ENCODE results near the gene TLL2.

The TLL2 gene

DNA sequence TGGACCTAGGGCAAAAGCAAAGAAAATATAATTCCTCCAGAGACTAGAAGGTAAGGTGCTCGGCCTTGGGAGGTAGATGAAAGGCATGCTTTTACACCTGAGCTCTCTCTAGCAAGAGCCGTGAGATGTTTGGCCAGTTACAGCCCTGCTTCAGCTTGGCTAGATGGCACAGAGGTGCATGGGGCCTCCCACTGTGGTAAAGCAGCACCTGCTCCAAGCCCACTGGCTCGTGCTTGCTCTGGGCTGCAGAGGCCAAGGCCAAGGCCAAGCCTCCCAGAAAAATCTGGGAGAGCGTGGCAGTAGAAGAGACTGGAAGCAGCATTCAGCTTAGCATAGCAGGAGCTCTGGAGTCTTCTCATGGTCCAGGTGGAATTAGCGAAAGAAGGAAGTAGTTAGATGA is 123.9 kb downstream of the TLL2 start:
- no peak for DNase-seq (ENCODE audit: low spot score)

DNA sequence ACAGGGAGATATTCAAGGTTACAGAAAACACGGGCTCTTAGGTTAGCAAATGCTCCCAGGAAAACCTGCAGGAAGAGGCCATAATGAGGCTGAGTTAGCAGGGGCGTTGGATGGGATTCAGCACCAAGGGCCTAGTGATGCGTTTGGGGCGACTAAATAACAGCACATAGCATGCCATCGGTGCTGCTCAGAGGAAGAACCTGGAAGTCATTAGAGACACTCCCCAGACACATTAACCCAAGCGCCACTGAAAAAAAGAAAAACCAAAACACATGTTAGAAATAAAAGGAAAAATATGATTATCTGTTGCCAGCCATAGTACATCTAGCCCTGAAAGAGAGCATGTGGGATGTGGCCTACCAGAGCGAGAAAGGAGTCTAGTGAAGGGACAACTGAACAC is 126.1 kb downstream of the TLL2 start:
- peak; percentile 42 for DNase-seq (ENCODE audit: low spot score)

DNA sequence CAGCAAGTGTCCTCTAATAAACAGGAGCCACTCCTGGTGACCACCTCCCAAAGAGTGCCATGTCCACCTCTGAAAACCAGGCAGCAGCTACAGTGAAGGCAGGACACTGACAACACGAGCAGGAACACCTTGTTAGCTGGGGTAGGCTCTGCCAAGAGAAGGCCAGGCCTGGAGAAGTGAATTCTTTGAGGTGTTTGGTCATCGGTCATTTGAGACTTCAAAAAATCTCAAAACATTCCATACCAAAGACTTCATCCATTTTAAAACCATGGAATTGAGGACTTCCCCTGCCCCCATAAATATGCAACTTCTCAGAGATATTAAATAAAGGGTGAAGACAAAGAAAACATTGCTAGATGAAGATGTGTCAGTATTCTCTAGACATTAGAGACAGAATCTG is 126.6 kb downstream of the TLL2 start:
- peak; percentile 62 for DNase-seq (ENCODE audit: low spot score)

GRCh38 chr10:96384506-96384905 is 129.2 kb downstream of the TLL2 start:
- DNase-seq (ENCODE audit: low spot score) = no peak

DNA sequence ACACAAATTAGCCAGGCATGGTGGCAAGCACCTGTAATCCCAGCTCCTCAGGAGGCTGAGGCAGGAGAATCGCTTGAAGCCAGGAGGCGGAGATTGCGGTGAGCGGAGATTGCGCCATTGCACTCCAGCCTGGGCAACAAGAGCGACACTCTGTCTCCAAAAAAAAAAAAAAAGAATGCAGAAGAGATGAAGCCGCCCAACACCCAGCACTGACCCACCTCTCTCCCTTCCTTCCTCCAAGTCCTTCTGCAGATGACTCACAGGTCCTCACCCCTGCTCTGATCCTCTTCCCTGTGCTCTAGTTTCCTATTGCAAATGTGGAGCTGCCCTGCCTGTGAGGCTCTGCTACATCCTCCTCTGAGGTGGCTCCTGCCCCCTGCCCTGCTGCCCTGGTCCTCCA is 132.9 kb downstream of the TLL2 start:
- DNase-seq (ENCODE audit: low spot score) = peak; percentile 54

DNA sequence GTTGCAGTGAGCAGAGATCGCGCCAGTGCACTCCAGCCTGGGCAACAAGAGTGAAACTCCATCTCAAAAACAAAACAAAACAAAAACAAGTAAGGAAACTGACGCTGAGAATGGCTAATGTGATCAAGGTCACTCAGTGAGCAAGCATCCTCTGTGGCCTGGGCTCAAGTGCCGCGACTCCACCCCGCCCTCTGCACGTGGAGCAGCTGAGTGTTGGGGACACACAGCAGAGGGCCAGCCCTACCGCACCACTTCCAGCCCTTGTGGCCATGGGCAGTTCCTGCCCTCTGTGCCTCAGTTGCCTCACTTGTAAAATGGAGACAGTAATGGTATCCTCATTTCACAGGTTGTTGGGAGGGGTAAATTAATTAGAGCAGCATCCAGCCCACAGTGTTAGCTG is 134.0 kb downstream of the TLL2 start:
- no peak for DNase-seq (ENCODE audit: low spot score)

DNA sequence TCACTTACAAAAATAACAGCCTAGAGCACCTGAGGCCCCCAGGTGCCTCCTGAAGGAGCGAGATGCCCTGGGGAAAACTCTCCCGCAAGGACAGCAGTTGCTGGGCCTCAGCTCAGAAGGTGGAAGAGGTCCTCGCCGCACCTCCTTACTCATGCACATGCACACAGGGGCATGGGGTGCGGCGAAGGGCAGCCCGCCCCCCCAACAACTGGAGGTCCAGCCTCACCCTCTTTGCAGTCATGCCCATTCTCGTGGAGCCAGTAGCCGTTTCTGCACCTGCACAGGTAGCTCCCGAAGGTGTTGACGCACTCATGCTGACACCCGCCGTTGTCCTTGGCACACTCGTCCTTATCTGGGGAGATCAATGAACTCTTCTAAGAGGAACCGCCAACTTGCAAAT is 135.0 kb downstream of the TLL2 start:
- no peak for DNase-seq (ENCODE audit: low spot score)

- DNase-seq (ENCODE audit: low spot score) = no peak
Observed at GRCh38 chr10:96377816-96378294, 135.9 kb downstream of the TLL2 start.

GRCh38 chr10:96376483-96376882 is 137.2 kb downstream of the TLL2 start:
- DNase-seq (ENCODE audit: low spot score) = no peak

DNA sequence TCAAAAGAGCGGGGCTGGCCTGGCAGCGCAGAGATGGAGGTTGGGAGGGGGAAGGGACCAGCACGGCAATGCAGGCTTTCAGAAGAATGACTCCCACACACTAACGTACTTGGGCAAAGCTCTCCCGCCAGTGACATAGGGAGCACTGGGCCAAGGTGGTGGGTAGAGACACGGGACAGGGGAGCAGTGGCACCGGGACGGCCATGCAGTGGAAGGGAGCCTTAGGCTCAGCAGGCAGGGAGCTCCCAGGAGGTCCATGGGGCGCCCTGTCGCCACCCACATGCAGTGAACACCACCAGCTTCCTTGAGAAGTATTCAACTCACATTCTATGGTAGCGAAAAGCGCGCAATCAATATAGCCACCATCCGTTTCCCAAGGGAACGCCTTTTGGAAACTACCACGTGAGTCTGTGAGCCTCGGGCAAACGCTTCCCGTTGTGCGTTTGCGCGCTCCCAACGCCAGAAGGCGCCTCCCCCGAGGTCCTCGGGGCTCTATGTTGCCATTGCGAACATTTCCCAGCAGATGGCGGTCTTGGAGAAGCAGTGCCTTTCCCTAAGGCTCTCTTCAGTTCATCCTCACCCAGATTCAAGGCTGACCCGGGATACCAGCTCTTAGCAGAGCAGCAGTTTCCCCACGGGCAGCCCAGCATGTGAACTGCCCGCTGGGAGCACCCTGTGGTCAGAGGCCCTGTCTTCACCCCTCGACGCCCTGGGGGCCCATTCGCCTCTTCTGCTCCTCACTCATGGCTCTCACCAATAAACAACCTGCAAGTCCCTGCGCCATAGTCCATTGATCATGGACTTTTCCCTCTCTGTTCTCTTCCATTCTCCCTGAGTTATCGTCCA is 138.5 kb downstream of the TLL2 start:
- DNase-seq (ENCODE audit: low spot score) = peak; percentile 91

DNA sequence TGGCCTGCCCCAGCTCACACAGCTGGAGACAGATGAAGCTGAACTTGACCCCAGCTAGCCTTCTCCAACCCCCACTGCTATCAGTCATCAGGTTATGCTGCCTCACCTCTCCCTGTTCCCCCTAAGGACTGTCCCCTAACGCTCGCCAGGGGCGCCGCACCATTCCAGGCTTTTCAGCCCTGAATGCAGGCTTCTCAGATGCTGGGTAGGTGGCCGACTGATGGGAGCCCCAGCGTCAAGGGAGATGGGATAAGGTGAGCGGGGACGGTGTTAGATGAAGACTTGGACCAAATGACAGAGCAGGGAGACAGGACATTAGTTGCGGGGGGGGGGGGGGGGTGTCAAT is 139.1 kb downstream of the TLL2 start:
- no peak for DNase-seq (ENCODE audit: low spot score)

GRCh38 chr10:96374004-96374403 is 139.7 kb downstream of the TLL2 start:
- no peak for DNase-seq (ENCODE audit: low spot score)

GRCh38 chr10:96371356-96371755 is 142.4 kb downstream of the TLL2 start:
- no peak for DNase-seq (ENCODE audit: low spot score)

DNA sequence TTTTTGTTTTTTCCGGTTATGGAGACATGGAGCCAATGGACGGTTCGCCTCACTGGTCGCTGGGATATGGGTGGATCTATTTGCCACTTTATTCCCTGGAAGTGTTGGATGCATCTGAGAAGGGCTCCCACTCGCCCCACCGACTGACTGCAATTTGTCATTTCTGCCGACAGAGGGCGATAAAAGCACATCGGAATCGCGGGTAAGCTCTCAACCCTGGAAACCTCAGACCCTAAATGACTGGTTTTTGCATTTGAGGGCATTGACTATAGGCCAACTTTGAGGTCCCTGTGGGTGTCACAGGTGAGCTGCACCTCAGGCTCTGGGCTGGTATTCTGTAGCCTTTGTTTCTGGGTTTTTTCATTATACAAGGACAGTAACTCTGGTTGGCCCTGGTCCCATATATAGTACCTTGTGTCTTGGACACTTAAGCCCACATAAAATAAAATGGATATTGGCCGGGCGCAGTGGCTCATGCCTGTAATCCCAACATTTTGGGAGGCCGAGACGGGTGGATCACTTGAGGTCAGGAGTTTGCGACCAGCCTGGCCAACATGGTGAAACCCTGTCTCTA is 143.1 kb downstream of the TLL2 start:
- DNase-seq (ENCODE audit: low spot score) = peak; percentile 54

DNA sequence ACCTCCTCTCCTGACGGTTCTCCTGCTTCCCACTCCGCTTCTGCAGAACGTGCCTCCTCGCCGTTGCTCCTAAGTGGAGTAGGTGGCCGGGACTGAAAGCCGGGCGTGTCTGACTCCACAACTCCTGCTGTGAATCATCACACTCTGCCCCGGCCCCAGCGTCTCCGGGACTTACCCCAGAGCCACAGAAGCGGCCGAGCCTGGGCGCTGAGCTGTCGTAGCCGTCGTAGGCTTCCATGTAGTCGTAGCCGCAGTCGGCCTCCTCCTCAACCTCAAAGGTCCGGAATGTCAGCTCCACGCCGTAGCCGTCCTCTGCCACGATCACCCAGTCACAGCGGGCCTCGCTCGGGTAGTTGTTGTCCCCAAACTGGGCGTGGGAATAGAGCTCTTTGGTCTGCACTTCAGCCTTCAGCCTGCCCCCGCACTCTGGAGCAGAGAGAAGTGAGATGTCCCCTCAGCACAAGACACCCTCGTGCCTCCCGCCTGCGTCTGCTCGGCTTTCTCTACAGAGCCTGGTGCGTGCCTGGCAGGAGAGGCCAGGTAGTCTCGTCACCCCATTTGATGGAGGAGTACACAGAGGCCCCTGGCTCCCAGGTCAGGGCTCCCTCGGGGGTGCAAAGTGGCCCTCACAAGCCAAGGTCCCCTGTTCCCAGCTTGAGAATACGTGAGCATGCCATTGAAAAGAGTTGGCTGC is 143.7 kb downstream of the TLL2 start:
- DNase-seq (ENCODE audit: low spot score) = no peak

GRCh38 chr10:96368971-96369370 is 144.8 kb downstream of the TLL2 start:
- DNase-seq (ENCODE audit: low spot score) = no peak

- no peak for DNase-seq (ENCODE audit: low spot score)
Observed at GRCh38 chr10:96367470-96367869, 146.3 kb downstream of the TLL2 start.

GRCh38 chr10:96366508-96366907 is 147.2 kb downstream of the TLL2 start:
- DNase-seq (ENCODE audit: low spot score) = no peak

- DNase-seq (ENCODE audit: low spot score) = no peak
Observed at GRCh38 chr10:96365571-96365970, 148.2 kb downstream of the TLL2 start.

GRCh38 chr10:96360766-96361165 is 153.0 kb downstream of the TLL2 start:
- DNase-seq (ENCODE audit: low spot score) = no peak

- no peak for DNase-seq (ENCODE audit: low spot score)
Observed at GRCh38 chr10:96360331-96360730, 153.4 kb downstream of the TLL2 start.

DNA sequence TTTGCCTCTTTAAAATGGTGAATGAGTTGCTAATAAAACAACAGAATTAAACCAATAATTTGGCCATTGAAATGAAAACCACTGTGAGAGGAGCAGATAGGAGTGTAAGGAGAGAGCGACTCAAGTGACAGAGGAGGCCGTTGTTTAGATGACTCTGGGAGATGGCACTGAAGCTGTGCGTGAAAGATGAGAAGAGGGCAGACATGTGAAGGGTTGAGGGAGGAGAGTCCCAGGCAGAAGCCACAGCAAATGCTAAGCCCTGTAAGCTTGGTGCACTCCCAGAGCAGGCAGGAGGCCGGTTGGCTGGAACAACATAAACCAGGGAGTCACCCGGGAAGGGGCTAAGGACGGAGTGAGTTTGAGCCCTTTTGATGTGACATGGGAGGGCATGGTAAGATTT is 154.1 kb downstream of the TLL2 start:
- DNase-seq (ENCODE audit: low spot score) = no peak

- DNase-seq (ENCODE audit: low spot score) = no peak
Observed at GRCh38 chr10:96358851-96359540, 154.7 kb downstream of the TLL2 start, which contains the start of gene OPALIN. Gene OPALIN, minus strand, starts transcription at chr10:96359002. Its CDS starts 106 bp downstream, at chr10:96358896.

Measured in kidney tubule cell (primary cell).